Middle frontal gyrus (tissue), 1 donor: Measurements from ENCODE around the gene PLEKHO1.
"Not testable (repeated sequence)": the region's sequence is repeated elsewhere in the genome, so short reads cannot be mapped to it uniquely, and the experiment has no call there.

Experiments used
- DNase-seq: peaks from one replicate; pipeline ENCODE4 v3.0.0-alpha.2; 2015; ENCODE audit warnings: low spot score; ENCODE audit errors: extremely low spot score

Gene PLEKHO1

GRCh38 chr1:150173141-150173585 lies 23.4 kb downstream of the PLEKHO1 start:
- no peak for DNase-seq

- DNase-seq = no peak
Measured at GRCh38 chr1:150176593-150176992, 26.9 kb downstream of the PLEKHO1 start.

GRCh38 chr1:150178548-150178947 lies 28.8 kb downstream of the PLEKHO1 start:
- DNase-seq = no peak

- DNase-seq = no peak
Measured at GRCh38 chr1:150179867-150180266, 30.2 kb downstream of the PLEKHO1 start.

- DNase-seq = no peak
Measured at GRCh38 chr1:150180474-150180873, 30.8 kb downstream of the PLEKHO1 start.

GRCh38 chr1:150182247-150182646 lies 32.5 kb downstream of the PLEKHO1 start:
- peak; percentile 47 for DNase-seq

- no peak for DNase-seq
Measured at GRCh38 chr1:150183061-150183460, 33.3 kb downstream of the PLEKHO1 start.

GRCh38 chr1:150185481-150185880 lies 35.8 kb downstream of the PLEKHO1 start:
- DNase-seq = no peak

GRCh38 chr1:150186438-150186788 lies 36.7 kb downstream of the PLEKHO1 start:
- DNase-seq = not testable (repeated sequence)

- DNase-seq = no peak
Measured at GRCh38 chr1:150186789-150187559, 37.3 kb downstream of the PLEKHO1 start.

GRCh38 chr1:150187560-150187931 lies 37.8 kb downstream of the PLEKHO1 start:
- DNase-seq = no peak

- no peak for DNase-seq
Measured at GRCh38 chr1:150192012-150192411, 42.3 kb downstream of the PLEKHO1 start.

- no peak for DNase-seq
Measured at GRCh38 chr1:150194381-150195031, 44.8 kb downstream of the PLEKHO1 start.

GRCh38 chr1:150196417-150196816 lies 46.7 kb downstream of the PLEKHO1 start:
- DNase-seq = no peak

GRCh38 chr1:150207281-150207971 lies 57.7 kb downstream of the PLEKHO1 start:
- no peak for DNase-seq

GRCh38 chr1:150208460-150208859 lies 58.7 kb downstream of the PLEKHO1 start:
- DNase-seq = not testable (repeated sequence)
